Suprapubic skin (tissue), 4 donors: ENCODE data around the gene ALOX15B.

Experiments used
- POLR2A ChIP-seq, 2 donors: fragments of 450-650 bp; IDR thresholded peaks; one replicate each; pipeline ENCODE4 v1.6.1; 2017; ENCODE audit warnings: antibody characterized with exemption in 2 of 2, mild to moderate bottlenecking in 2 of 2, moderate library complexity in 2 of 2
- POLR2AphosphoS5 ChIP-seq, 3 donors: sonication (generic); formaldehyde crosslinking; IDR thresholded peaks; one replicate each; pipeline ENCODE4 v1.6.1; 2017; ENCODE audit warnings: antibody characterized with exemption in 3 of 3
- TF ChIP-seq, protein P1 (sequence below), 2 donors: fragments of 200-600 bp in 1 of 2; fragments of 450-650 bp in 1 of 2; sonication (generic) in 1 of 2; IDR thresholded peaks; one replicate each; pipeline ENCODE4 v1.5.1; 2016 to 2019; ENCODE audit warnings: antibody characterized with exemption in 2 of 2, mild to moderate bottlenecking in 1 of 2, moderate library complexity in 1 of 2

DNA sequence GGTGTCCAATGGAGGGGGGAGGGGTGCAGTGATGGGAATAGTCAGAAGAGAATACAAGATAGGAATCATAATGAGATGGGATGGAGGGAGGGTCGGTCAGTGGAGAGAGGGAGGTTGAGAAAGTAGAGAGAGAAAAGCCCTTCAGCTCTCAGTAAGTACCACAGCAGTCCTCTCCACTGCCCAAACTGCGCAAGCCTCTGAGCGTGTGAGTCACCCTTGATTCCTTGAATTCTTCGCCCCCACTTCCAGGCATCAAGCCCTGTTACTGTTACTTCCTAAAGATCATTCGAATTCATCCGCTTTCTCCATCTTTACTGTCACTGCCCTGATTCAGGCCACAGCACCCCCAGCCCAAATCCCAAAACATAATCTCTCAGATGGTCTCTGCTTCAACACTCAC, 34.0 kb upstream of the ALOX15B start:
- TF ChIP-seq, protein P1, sequence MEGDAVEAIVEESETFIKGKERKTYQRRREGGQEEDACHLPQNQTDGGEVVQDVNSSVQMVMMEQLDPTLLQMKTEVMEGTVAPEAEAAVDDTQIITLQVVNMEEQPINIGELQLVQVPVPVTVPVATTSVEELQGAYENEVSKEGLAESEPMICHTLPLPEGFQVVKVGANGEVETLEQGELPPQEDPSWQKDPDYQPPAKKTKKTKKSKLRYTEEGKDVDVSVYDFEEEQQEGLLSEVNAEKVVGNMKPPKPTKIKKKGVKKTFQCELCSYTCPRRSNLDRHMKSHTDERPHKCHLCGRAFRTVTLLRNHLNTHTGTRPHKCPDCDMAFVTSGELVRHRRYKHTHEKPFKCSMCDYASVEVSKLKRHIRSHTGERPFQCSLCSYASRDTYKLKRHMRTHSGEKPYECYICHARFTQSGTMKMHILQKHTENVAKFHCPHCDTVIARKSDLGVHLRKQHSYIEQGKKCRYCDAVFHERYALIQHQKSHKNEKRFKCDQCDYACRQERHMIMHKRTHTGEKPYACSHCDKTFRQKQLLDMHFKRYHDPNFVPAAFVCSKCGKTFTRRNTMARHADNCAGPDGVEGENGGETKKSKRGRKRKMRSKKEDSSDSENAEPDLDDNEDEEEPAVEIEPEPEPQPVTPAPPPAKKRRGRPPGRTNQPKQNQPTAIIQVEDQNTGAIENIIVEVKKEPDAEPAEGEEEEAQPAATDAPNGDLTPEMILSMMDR (IDR thresholded peaks at IDR 0.05) = no peak
- TF ChIP-seq POLR2A (IDR thresholded peaks at IDR 0.05) (no peak), POLR2AphosphoS5 (IDR thresholded peaks at IDR 0.05) (no peak)
